ENCODE measurements around the gene TM9SF1. TPM values are rescaled to one million over a fixed set of nuclear protein-coding genes. Genes with fewer than 3 reads are reported as not detected.
A peak's percentile ranks its signal among the peaks of the same experiment; 100 is the strongest.

Gene TM9SF1
- polyA plus RNA-seq, 2 of the 4 experiments (the other 2 are of a cell fraction): 48.0 to 62.2 TPM

DNA sequence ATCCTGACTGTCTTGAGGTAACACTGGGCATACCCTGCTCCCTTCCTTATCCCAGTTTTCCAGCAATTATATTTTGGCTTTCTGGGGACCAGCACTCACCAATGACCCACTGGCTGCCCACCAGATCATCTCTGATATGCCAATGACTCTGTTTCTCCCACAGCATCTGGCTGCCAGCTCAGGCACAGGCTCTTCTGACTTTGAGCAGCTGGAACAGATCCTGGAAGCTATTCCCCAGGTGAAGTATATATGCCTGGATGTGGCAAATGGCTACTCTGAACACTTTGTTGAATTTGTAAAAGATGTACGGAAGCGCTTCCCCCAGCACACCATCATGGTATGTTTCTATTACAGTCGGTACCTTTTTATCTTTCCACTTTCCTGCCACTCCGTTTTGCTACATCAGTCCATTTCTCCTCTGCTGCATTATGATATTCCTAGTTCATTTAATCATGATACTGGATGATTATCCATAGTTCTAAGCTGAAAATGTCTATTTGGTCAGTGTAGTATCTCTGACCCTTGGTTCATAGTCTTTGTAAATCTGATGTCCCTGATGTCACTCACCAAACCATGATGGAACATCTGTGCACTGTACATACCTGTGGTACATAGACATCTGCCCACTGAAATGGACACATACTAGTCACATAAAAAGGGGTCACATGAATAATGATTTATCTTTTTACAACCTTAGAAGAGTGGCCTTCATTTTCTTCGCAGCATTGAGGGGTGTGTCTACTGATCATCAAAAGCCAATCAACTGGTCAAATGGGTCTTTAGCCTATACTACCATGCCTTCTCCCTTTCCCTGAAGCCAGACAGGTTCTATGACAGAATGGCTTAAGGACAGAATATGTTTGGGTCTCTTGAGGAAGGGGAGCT lies 40.8 kb upstream of the TM9SF1 start:
- no peak overlapping the region for H3K4me3 ChIP-seq
- CTCF ChIA-PET: interaction anchor here (1.2 to 21.7 kb wide), 3 partner anchors 20 to 66 kb away, joined by 6 to 601 read pairs (median 11); partner anchors contain the start of genes CIDEB, DHRS1, LTB4R and LTB4R2
- DNase-seq (ENCODE audit: low read depth in 1 of 2, low spot score in 1 of 2) (no peak), ATAC-seq (no peak), FAIRE-seq (no peak)
- no peak overlapping the region for H3K4me2 ChIP-seq
- WGBS (ENCODE audit: missing lambda C conversion rate): 96% methylated on average over 5 of the region's 5 CpGs
- no peaks in the 10 kb centered on the region for H3K9me3 ChIP-seq
- POLR2A ChIA-PET: interaction anchor here (0.6 to 1.1 kb wide), 2 partner anchors 12 to 35 kb away, joined by 3 to 5 read pairs; partner anchors contain the start of gene RABGGTA
- H3K27ac ChIP-seq: no peak overlapping the region
- no peak for TF ChIP-seq REST (IDR thresholded peaks at IDR 0.05)
- peak in 1 of 2 experiments; percentile 30; a peak in 1 of 5 replicates for TF ChIP-seq JUN (IDR thresholded peaks at IDR 0.05)
- no peak for TF ChIP-seq HDAC2 (IDR thresholded peaks at IDR 0.05)
- TF ChIP-seq MYC (IDR thresholded peaks at IDR 0.05; ENCODE audit: borderline replicate concordance, low read length): no peak
- TF ChIP-seq ZFP36 (IDR thresholded peaks at IDR 0.05; ENCODE audit: borderline replicate concordance, partially characterized antibody): no peak
- no peak for TF ChIP-seq USF2 (IDR thresholded peaks at IDR 0.05)
- TF ChIP-seq RCOR1 (IDR thresholded peaks at IDR 0.05; ENCODE audit: low read depth, low read length): no peak
- peaks cover 12% of the 10 kb centered on the region for H3K4me1 ChIP-seq

DNA sequence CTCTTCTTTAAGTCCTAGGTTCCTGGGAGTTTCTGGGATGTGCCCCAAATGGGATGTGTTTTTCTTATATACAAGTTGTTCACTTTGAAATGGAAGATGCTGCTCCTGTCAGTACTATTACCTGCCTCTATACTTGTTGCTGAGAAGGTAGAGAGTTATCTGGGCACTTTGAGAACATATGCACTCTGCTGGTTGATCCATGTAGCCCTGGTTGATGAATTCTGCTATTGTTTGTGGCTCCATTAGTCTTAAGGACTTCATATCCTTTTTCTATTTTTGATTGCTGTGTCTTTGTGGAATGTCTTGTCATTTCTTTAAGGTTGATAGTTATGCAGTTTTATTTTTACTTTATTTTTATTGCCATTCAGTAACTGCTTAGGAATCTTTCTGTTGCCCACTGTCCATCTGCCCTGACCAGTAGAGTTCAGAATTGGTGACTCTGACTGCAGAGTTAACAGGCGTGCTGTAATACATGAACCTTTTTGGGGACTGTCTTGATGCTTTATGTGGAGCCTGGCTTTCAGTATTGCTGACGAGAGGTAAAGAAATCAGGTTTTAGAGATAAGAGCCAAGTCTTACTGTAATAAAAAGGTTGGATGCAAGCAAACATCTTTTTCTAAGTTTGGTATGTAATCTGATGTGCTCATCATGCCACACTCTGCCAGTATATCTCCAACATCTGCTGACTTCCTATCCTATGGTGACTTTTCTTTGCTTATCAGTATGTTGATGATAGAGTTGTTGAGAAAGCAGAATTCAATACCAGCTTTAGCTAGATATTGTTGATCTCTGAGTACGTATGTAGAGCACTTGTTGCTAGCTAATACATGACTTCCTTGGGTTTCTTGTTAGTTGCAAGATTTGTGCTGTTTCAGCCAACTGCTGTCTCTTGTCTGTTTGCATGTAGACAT lies 39.1 kb upstream of the TM9SF1 start:
- Histone ChIP-seq H3K27ac (no peak overlapping the region), H3K4me2 (peak overlapping the region; percentile 82), H3K9me3 (no peaks in the 10 kb centered on the region), H3K4me1 (peaks cover 18% of the 10 kb centered on the region), H3K4me3 (no peak overlapping the region)
- DNase-seq (ENCODE audit: low read depth in 1 of 2, low spot score in 1 of 2) (no peak), FAIRE-seq (no peak), ATAC-seq (no peak)
- WGBS (ENCODE audit: missing lambda C conversion rate): 78% methylated on average over 3 of the region's 3 CpGs
- CTCF ChIA-PET: interaction anchor here (0.6 to 21.7 kb wide), 7 partner anchors 8 to 67 kb away, joined by 3 to 601 read pairs (median 6); partner anchors contain the start of genes CIDEB, DHRS1, LTB4R and LTB4R2
- POLR2A ChIA-PET: interaction anchor here (1.1 to 1.3 kb wide), 2 partner anchors 8 to 37 kb away, joined by 5 to 7 read pairs; partner anchors contain the start of genes RABGGTA and TINF2
- no peak for TF ChIP-seq ZFP36 (IDR thresholded peaks at IDR 0.05; ENCODE audit: borderline replicate concordance, partially characterized antibody)

DNA sequence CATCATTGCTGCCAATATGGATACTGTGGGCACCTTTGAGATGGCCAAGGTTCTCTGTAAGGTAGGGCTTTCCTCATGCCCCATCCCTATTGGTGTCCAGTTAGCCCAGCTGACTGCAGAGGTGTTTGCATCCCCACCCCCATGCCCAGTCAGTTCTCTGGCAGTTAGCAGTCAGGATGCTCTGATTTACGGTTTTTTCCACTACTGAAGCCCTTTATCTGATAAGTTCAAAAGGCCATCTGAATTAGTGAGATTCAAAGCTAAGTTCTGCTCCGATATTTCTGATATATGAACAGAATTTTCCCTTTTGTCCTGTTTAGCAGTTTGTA lies 38.3 kb upstream of the TM9SF1 start:
- H3K4me1 ChIP-seq: peaks cover 18% of the 10 kb centered on the region
- POLR2A ChIA-PET: interaction anchor here (1.3 kb wide), 1 partner anchor 9 kb away, joined by 7 read pairs; the partner anchor contains the start of gene TINF2
- H3K27ac ChIP-seq: peak overlapping the region; percentile 85 to 96; a peak in 4 of 6 replicates
- CTCF ChIA-PET: interaction anchor here (1.1 to 1.9 kb wide), 4 partner anchors 9 to 64 kb away, joined by 4 to 12 read pairs (median 4); partner anchors contain the start of genes MDP1, RABGGTA and TINF2
- TF ChIP-seq FOSB (CRISPR knock-in tag; IDR thresholded peaks at IDR 0.05): no peak
- no peak for TF ChIP-seq HOXB5 (CRISPR knock-in tag; IDR thresholded peaks at IDR 0.05)
- TF ChIP-seq NFE2L2 (conservative IDR thresholded peaks at IDR 0.05; ENCODE audit: low read length): no peak
- 86% methylated on average over 2 of the region's 2 CpGs for WGBS (ENCODE audit: missing lambda C conversion rate)
- H3K4me2 ChIP-seq: peak overlapping the region; percentile 82
- FAIRE-seq (no peak), DNase-seq (ENCODE audit: low read depth in 1 of 2, low spot score in 1 of 2) (peak in 1 of 2 experiments; percentile 21), ATAC-seq (peak; percentile 13 to 14; a peak in 2 of 6 replicates)
- H3K4me3 ChIP-seq: peak overlapping the region; percentile 73
- H3K9me3 ChIP-seq: no peaks in the 10 kb centered on the region
